Ramos (cell line): Measurements from ENCODE around the gene CNMD.

Experiments used
- in situ Hi-C: fragments of 300-500 bp; cut with MboI; formaldehyde crosslinking; loops from one replicate; pipeline ENCODE4 v1.14.3; 2022; ENCODE audit warnings: low sequenced_read_pairs; ENCODE audit not compliant: unreplicated experiment

The CNMD gene

DNA sequence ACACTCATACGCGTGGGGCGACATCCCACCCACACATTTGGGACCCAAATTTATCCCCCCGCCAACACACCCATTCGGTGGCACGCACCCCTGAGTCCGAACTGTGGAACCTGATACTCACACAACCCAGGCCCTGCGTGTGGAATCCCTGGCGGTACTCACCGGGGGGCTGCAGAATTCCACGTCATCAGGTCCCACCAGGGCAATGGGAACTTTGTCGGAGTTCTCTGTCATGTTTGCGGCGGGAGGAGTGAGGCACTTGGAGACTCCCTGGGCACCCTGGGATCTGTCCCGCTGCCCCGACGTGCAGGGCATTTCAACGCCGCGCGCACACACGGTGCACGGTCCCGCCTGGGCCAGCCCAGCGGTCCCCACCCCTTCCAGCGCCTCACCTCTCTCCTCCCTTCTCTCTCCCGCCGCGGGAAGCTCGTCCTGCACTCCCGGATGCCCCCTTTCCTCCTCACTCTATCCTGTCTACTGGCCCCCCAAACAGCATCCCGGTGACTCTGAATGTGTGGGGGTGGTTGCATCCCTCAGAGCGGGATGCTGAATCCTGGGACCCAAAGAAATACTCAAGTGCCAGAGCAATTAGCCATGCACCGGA lies at the start of gene CNMD:
Gene CNMD (minus strand): TSS at position 353 of the 604 bp plus-strand sequence. CDS start 119 bp downstream, at position 234.
- in situ Hi-C loops: no loop called here

GRCh38 chr13:52788011-52788410 lies 48.4 kb upstream of the CNMD start:
- in situ Hi-C loops: no loop called here

- in situ Hi-C loops: no loop called here
Observed at GRCh38 chr13:52787235-52787634, 47.6 kb upstream of the CNMD start.

DNA sequence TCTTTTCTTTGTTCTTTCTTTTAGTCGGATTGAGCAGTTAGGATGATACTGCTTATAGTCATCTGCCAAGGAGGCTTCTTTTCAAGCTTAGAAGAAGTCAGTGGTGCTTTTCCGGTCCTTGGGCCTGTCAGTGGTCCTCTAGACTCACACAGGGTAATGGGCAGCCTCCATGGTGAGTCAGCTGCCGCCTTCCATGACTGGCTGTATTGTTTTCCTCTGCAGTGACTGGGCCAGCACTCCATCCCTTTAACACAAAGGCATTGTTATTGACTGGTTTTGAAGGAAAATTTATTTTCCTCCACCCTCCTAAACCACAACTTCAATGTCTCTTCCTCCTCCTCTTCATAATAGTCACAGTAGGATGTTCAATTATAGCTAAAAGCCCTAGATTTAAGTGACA lies 47.1 kb upstream of the CNMD start:
- in situ Hi-C loops: no loop called here

GRCh38 chr13:52785739-52786138 lies 46.1 kb upstream of the CNMD start:
- in situ Hi-C loops: no loop called here

GRCh38 chr13:52784591-52785340 lies 45.1 kb upstream of the CNMD start:
- in situ Hi-C loops: no loop called here

DNA sequence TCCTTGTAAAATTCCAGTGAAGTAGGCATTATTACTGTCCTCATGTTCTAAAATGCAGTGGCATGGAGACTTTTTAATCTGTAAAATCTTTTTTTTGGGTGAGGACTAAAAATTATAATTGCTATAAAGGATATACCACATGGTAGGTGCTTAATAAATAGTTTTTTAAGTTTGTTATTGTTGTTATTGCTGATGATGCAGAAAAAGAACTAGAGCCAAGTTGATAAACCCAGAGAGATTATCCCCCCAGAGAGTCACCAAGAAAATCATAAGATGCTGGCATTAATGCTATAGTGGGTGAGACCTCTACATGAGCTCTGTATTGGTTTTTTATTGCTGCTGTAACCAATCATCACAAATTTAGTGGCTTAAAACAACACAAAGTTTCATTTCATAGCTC lies 44.3 kb upstream of the CNMD start:
- in situ Hi-C loops: no loop called here

- in situ Hi-C loops: no loop called here
Observed at GRCh38 chr13:52782471-52783448, 43.1 kb upstream of the CNMD start.

GRCh38 chr13:52780611-52781010 lies 41.0 kb upstream of the CNMD start:
- in situ Hi-C loops: no loop called here

- in situ Hi-C loops: no loop called here
Observed at GRCh38 chr13:52780092-52780491, 40.5 kb upstream of the CNMD start.

- in situ Hi-C loops: no loop called here
Observed at GRCh38 chr13:52779103-52779502, 39.5 kb upstream of the CNMD start.

DNA sequence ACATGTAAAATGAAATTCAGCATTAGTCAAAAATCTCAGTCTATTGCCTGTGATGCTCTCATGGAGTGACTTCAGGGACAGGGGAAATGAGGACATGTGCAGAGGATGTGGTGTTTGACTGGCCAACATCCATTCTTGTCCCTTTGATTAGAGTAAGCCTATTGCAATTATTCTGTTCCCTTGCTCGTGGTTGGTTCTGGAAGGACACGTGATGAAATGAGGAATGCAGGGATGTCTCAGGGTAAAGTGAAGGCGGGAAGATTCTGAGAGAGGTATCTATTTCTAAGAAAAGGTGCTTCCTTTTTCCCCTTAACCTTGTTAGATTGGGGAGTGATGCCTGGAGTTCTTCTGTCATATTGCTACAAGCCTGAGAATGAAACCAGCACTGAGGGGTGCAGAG lies 37.1 kb upstream of the CNMD start:
- in situ Hi-C loops: no loop called here

GRCh38 chr13:52775511-52775910 lies 35.9 kb upstream of the CNMD start:
- in situ Hi-C loops: no loop called here

DNA sequence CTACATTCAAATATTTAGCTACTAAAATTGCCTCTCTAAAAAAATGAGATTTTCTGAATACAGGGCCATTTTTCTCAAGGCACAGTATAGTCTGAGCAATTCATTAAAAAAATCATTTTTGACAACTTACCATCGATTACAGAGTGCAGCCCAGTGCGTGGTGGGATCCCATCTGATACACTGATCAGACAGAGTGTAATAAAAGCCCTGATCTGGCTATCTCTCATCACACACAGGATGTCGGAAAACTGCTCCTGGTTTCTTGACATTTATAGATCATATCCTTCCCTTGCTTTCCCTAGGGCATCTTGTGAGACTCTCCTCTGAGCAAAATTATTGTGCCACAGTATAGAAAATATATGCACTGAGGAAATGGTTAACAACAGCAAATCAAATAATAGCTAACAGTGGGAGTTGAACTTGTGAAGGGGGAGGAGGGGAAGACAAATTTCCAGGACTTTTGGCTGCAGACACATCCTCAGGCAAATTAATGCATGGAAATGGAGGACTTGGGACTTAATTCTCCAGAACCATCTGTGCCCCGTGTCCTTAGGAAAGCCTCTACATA lies 28.4 kb upstream of the CNMD start:
- in situ Hi-C loops: no loop called here

DNA sequence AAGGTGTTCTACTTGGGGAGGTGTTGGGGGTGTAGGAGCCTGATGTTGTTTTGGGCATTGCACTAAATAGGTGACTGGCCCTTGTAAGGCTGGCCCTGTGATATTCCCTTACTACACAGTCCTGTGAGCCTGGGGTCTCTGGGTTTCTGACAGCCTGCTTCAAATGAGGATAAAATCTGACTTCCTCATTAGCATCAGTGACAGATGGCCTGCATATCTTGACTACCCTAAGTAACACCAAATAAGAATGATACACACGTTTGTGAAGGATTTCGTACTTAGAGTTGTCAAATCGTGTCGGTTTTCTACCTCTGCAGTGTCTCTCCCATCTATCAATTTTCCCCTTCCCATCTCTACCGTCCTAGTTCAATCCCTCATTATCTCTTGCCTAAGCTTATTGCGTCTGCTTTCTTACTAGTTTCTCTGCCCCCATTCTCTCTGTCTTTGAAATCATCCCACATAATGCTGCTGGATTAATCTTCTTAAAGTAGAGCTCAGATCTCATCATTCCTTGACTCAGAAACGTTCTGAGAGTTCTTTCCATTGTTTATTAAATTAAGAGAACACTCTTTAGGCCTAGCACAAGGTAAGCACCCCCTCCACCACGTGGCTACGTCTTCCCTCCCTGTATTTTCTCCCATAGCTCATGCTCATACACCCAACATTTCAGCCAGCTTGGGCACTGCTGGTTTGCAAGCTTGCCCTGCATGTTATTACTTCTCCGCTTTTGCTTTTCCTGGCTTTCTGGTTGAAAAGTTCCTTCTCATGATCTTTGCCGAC lies 26.2 kb upstream of the CNMD start:
- in situ Hi-C loops: no loop called here

- in situ Hi-C loops: no loop called here
Observed at GRCh38 chr13:52760077-52760476, 20.5 kb upstream of the CNMD start.

DNA sequence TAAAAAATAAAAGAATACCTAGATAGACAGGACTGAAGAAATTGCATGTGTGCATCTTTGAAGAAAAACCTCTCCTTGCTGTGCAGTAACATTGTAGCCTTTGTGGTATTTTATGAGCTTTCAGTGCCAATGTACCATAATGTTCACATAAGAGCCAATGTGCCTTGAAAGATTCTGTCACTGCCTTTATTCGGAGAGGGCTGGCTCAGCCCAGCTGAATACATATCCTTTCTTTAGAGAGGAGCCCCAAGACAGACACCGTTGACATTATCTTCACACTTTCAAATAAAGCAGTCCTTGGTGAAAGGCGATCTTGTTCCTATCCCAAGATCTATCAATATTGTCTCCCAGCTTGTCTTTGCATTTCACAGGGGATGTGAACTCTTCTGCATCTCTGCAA lies 18.5 kb upstream of the CNMD start:
- in situ Hi-C loops: no loop called here

- in situ Hi-C loops: no loop called here
Observed at GRCh38 chr13:52751196-52751595, 11.6 kb upstream of the CNMD start.

- in situ Hi-C loops: no loop called here
Observed at GRCh38 chr13:52750713-52751112, 11.1 kb upstream of the CNMD start.

GRCh38 chr13:52749419-52749818 lies 9.8 kb upstream of the CNMD start:
- in situ Hi-C loops: no loop called here
